ENCODE results near the gene TPX2.
"Not testable (repeated sequence)": the region's sequence is repeated elsewhere in the genome, so short reads cannot be mapped to it uniquely, and the experiment has no call there.

TPX2 gene

DNA sequence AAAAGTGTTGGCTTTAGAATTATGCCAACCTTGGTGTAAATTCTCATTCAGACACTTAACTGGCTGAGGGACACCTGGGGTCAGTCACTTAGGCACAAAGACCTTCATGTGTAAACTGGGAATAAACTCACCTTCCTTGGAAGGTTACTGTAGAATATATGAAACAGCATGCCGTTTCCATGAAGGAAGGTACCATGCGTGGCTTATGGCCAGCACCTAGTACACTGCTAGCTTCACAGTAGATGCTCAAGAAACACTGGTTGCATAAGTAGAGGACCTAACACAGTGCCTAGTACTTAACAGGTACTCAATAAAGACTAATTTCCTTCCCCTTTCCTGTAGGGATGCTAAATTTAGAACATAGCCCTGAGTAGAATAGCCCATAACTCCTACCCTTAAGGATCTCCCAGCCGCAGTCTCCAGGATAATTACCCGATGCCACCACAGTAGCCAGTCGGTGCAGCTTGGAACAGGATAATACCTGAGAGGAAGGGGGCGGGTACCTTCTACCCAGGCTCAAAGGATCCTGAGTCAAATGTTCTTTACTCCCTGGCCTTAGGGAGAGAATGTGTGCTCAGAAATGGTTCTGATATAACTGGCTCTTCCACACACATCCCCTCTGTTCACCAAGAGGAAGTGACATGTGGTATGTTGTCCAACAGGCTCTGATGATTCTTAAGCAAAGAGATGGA, 20.0 kb upstream of the TPX2 start:
- peak; percentile 80 for DNase-seq (ENCODE audit: low read depth, low spot score)
- H3K27ac ChIP-seq, result peak overlapping the region; percentile 100

GRCh38 chr20:31719644-31720485, 19.2 kb upstream of the TPX2 start:
- no peak for DNase-seq (ENCODE audit: low read depth, low spot score)
- peak overlapping the region; percentile 100 for H3K27ac ChIP-seq

DNA sequence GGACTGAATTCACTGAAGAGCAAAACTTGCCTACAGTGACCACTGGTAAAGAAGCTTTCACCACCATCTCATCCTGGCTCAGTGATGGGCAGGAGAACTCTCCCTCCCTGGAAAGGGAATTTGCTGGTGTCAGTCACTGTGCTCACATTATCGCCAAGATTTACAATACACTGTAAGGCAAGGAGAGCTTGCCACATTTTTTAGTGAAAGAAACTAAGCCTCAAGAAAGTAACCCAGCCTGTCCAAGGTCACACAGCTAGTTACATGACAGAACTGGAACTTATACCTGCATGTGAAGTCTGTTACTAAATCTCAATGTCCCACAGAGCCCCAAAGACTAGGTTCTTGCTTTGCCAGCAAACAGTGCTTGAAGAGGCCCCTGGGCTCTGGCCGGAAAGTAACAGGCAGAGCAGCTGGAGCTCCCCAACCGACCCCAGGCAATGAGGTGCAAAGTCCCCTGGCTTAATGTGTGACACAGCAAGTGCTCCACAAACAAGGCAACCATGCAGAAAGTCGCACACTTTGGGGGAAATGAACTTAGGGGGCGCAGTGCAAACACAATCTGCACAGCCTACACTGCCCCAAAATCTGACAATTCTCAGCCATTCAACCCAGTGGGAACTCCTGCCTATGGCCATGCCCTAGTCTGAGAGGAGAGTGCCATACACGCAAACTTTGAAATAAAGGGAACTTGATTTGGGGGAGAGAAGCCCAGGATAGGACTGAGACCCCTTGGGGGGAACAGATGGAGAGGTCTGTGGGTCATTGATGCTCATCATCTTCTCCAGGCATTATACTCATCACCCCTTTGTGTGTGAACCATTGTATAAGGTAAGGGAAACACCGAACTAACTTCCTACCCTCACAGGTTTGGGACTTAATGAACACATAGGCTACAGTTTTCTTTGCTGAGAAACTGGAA, 18.3 kb upstream of the TPX2 start:
- DNase-seq (ENCODE audit: low read depth, low spot score), result no peak
- H3K27ac ChIP-seq, result peak overlapping the region; percentile 100

GRCh38 chr20:31721408-31722256, 17.5 kb upstream of the TPX2 start:
- no peak for DNase-seq (ENCODE audit: low read depth, low spot score)
- peak overlapping the region; percentile 100 for H3K27ac ChIP-seq

DNA sequence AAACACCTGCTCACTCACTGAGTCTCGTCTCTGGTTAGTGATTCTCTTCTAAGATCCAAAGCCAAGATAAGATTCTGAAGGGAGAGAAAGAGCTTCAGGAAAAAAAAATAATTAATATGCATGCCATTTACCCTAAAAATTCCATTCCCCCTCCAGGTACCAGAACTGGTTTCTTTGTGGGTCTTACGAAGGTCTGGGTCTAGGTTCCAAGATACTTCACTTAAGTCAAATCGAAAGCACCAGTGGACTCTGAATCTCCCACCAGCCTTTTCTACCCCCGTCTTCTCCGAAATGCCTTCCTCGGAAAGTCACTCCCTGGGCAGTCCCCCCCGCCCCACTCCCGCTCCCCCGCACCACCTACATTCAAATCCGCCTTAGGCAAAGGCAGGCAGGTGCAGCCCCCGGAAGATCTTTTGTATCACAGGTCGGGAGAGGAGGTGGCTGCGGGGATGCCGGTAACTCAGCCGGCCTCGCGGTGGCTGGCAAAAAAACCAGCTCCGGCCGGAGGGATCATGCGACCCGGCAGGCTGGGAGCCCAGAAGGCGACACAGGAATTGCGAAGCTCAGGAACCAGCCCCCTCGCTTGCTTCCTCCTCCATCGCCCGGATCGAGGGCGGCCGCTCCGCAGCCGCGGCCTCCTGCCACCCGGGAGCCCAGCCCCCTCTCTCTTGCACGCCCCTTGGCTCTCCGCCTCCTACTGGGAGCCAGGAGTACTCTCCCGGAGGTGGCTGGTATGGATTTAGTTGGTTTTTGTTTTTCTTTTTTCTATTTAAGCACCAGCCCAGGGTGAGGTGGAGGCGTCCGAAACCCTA, 16.6 kb upstream of the TPX2 start, which contains the start of gene BCL2L1:
BCL2L1 (minus strand) TSS at position 612 of the 812 bp plus-strand sequence. CDS start 650 bp downstream, outside the sequence.
- DNase-seq (ENCODE audit: low read depth, low spot score), result no peak
- H3K27ac ChIP-seq, result peak within 1 kb of the TSS; percentile 100

DNA sequence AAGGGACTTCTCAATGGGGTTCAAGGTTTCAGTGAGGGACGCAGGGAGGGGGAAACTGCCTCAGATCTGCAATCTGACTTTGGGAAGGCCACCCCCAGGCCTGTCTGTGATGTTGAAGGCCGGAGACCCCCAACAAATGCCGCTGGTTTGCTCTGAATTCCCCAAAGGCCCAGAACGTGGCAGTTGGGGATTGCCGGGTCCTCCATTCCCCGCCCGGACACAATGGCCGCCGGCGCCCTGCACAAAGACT, 16.1 kb upstream of the TPX2 start:
- peak overlapping the region; percentile 100 for H3K27ac ChIP-seq
- no peak for DNase-seq (ENCODE audit: low read depth, low spot score)

GRCh38 chr20:31723319-31724078, 15.6 kb upstream of the TPX2 start:
- H3K27ac ChIP-seq, result peak overlapping the region; percentile 100
- peak; percentile 91 for DNase-seq (ENCODE audit: low read depth, low spot score)

- H3K27ac ChIP-seq, result peak overlapping the region; percentile 79
- DNase-seq (ENCODE audit: low read depth, low spot score), result no peak
Measured at GRCh38 chr20:31731321-31731717, 7.8 kb upstream of the TPX2 start.

DNA sequence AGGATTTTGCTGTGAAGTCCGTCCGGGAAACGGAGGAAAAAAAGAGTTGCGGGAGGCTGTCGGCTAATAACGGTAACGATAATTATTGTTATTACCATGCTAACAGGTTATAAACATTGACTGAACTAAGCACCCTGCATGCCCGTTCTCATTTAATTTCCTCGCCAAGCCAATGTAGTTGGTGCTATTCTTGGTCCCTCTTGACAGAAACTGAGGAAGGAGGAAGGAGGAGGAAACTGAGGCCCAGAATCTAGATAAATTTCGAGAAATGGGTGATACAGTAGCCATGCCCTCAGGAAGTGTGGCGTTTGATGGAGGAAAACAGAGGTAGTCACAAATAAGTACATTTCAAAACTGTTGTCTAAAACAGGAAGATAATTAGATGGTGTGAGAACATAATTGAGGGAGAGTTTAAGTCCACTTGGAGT, 474 bp downstream of the TPX2 start:
- peak overlapping the region; percentile 56 for H3K27ac ChIP-seq
- no peak for DNase-seq (ENCODE audit: low read depth, low spot score)

DNA sequence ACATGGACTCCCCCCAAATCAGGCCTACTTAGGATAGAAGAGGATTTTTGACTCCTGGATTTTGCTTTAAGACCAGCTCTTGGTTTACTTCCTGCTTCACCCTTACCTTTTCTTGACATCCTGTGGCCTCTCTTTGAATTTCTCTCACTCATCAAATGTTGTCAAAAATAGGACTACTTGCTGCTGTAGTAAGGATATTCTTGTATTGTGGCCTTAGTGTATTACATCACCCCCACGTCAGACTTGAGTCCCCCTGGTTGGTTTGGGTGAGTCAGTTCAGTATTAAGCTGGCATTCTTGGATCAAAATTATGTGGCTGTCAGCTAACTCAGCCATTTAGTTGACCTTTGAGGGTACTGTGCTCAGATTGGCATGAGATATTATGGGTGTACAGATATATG, 1.1 kb downstream of the TPX2 start:
- no peak for DNase-seq (ENCODE audit: low read depth, low spot score)
- H3K27ac ChIP-seq, result peak overlapping the region; percentile 56

DNA sequence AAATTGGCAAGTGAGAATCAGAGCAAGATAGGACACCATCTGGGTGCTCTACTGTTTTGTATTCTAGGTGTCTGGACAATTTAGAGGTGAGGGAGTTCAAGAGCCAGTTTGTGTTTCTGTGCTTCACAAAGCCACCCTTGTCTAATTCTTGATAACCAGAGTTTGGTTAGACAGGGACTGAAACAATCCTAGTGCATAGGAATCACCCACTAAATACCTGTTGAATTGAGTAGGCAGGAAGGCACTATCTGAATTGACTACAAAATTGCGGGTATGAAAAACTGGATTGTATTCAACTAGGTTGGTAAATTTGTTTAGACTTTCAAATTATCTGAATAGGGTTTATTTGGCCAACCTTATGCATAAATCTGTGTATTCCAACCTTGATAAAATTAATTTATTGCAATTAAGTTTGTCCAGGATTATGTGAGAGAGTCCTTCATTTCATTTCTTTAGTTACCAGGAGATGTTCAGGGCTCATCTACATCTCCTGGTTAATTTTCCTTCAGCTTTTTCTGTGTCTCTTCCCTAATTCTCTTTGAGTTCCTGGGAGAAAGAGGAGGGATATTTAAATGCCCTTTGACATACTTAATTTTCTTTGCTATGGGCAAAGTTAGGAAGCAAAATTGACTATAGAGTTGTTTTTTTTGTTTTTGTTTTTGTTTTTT, 1.7 kb downstream of the TPX2 start:
- H3K27ac ChIP-seq, result peak overlapping the region; percentile 56
- DNase-seq (ENCODE audit: low read depth, low spot score), result no peak

- no peak for DNase-seq (ENCODE audit: low read depth, low spot score)
- H3K27ac ChIP-seq, result no peak overlapping the region
Measured at GRCh38 chr20:31746068-31746878, 7.2 kb downstream of the TPX2 start.

- DNase-seq (ENCODE audit: low read depth, low spot score); H3K27ac ChIP-seq: not testable (repeated sequence)
Measured at GRCh38 chr20:31747028-31747427, 7.9 kb downstream of the TPX2 start.

DNA sequence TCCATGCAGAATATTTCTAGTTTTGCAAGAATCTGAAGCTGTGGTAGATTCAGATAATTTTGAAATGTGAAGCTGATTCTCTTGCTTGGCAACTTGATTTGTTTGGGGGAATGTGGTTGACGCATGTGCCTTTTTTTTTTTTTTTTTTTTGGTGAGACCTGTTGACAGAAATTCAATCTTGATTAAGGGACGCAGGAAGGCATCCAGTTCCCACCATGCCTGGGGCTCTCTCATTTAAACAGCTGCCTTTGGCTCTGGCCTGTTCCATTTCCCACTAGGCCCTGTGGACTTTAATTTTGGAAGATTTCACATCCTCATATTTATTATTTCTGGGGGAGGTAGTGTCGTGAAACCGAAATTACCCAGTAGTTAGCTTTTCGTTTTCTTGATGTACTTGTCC, 8.6 kb downstream of the TPX2 start:
- no peak for DNase-seq (ENCODE audit: low read depth, low spot score)
- no peak overlapping the region for H3K27ac ChIP-seq

DNA sequence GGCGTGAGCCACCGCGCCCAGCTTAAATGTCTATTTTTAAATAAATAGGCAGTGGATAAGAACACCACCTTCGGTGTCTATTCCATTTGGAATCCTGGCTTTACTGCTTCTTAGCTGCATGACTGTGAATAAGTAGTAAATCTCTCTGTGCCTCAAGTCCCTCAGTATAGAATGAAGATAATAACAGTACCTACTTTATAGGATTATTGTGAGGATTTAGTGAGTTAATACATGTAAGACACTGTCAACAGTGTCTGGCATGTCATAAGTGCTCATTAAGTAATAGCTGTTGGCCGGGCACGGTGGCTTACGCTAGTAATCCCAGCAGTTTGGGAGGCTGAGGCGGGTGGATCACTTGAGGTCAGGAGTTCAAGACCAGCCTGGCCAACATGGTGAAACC, 10.1 kb downstream of the TPX2 start:
- no peak overlapping the region for H3K27ac ChIP-seq
- no peak for DNase-seq (ENCODE audit: low read depth, low spot score)

GRCh38 chr20:31751126-31751525, 12.0 kb downstream of the TPX2 start:
- no peak overlapping the region for H3K27ac ChIP-seq
- DNase-seq (ENCODE audit: low read depth, low spot score), result no peak

GRCh38 chr20:31757254-31757653, 18.2 kb downstream of the TPX2 start:
- no peak overlapping the region for H3K27ac ChIP-seq
- DNase-seq (ENCODE audit: low read depth, low spot score), result no peak
